Measurements from ENCODE around the gene FRMD4B. TPM values are rescaled to one million over a fixed set of nuclear protein-coding genes. Genes with fewer than 3 reads are reported as not detected.
A peak's percentile ranks its signal among the peaks of the same experiment; 100 is the strongest.

FRMD4B gene
- total RNA-seq, 4 donors from 2014 or later: 15.5 to 36.7 (median 26.0) TPM

DNA sequence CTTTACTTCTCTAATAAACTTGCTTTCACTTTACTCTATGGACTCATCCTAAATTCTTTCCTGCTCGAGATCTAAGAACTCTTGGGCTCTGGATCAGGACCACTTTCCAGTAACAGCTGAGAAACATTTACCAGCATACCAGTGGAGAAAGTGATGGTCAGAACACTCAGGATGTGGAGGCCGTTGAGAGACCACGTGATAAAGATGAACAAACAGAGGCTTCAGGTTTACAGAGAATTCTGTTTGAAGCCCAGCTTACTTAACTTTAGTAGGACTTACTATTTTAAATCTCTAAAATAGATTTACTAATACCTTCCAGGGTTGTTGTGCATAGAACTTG is 57.0 kb downstream of the FRMD4B start:
- DNase-seq: no peak
- Histone ChIP-seq H3K9me3 (no peaks in the 10 kb centered on the region), H3K27me3 (no peaks in the 10 kb centered on the region), H3K27ac (peak overlapping the region in 3 of 4 donors; percentile 1 to 31 (median 31)), H3K4me3 (no peak overlapping the region), H3K36me3 (no peaks in the 10 kb centered on the region), H3K4me1 (peaks cover 0 to 29% (median 14%) of the 10 kb centered on the region in 4 donors)
- WGBS, 2 donors (ENCODE audit: low coverage in 1 of 2): 65 to 77% methylated on average over 3 of the region's 3 CpGs
- in situ Hi-C loops (cut with MboI; ENCODE audit: low pct_ligation_motif_present in 1 of 4, low pct_unique_long_range_greater_than_20kb in 1 of 4, low sequenced_read_pairs in 3 of 4): no loop called here
- TF ChIP-seq CTCF (IDR thresholded peaks at IDR 0.05) (no peak), EP300 (IDR thresholded peaks at IDR 0.05; ENCODE audit: low read depth) (no peak), POLR2AphosphoS5 (IDR thresholded peaks at IDR 0.05) (no peak), POLR2A (IDR thresholded peaks at IDR 0.05) (no peak)
- intact Hi-C loops (cut with DNase I; ENCODE audit: low total_unique reads): no loop called here

GRCh38 chr3:69328103-69328962 is 57.6 kb downstream of the FRMD4B start:
- 65 to 76% methylated on average over 4 of the region's 4 CpGs for WGBS, 2 donors (ENCODE audit: low coverage in 1 of 2)
- H3K36me3 ChIP-seq: no peaks in the 10 kb centered on the region
- H3K27ac ChIP-seq: peak overlapping the region; percentile 1 to 31 (median 28)
- no peaks in the 10 kb centered on the region for H3K9me3 ChIP-seq
- H3K4me1 ChIP-seq: peaks cover 0 to 30% (median 14%) of the 10 kb centered on the region in 4 donors
- intact Hi-C loops (cut with DNase I; ENCODE audit: low total_unique reads): no loop called here
- in situ Hi-C loops (cut with MboI; ENCODE audit: low pct_ligation_motif_present in 1 of 4, low pct_unique_long_range_greater_than_20kb in 1 of 4, low sequenced_read_pairs in 3 of 4): no loop called here
- no peak for DNase-seq
- no peaks in the 10 kb centered on the region for H3K27me3 ChIP-seq
- TF ChIP-seq EP300 (IDR thresholded peaks at IDR 0.05; ENCODE audit: low read depth) (no peak), CTCF (IDR thresholded peaks at IDR 0.05) (no peak), POLR2AphosphoS5 (IDR thresholded peaks at IDR 0.05) (no peak), POLR2A (IDR thresholded peaks at IDR 0.05) (no peak)
- no peak overlapping the region for H3K4me3 ChIP-seq

- no peaks in the 10 kb centered on the region for H3K27me3 ChIP-seq
- no peaks in the 10 kb centered on the region for H3K36me3 ChIP-seq
- H3K4me3 ChIP-seq: no peak overlapping the region
- peaks cover 0 to 38% (median 16%) of the 10 kb centered on the region in 4 donors for H3K4me1 ChIP-seq
- intact Hi-C loops (cut with DNase I; ENCODE audit: low total_unique reads) (no loop called here), in situ Hi-C loops (cut with MboI; ENCODE audit: low pct_ligation_motif_present in 1 of 4, low pct_unique_long_range_greater_than_20kb in 1 of 4, low sequenced_read_pairs in 3 of 4) (no loop called here)
- WGBS, 2 donors (ENCODE audit: low coverage in 1 of 2): 45 to 54% methylated on average over 4 of the region's 4 CpGs
- H3K9me3 ChIP-seq: no peaks in the 10 kb centered on the region
- TF ChIP-seq CTCF (IDR thresholded peaks at IDR 0.05) (no peak), EP300 (IDR thresholded peaks at IDR 0.05; ENCODE audit: low read depth) (no peak), POLR2A (IDR thresholded peaks at IDR 0.05) (no peak), POLR2AphosphoS5 (IDR thresholded peaks at IDR 0.05) (no peak)
- no peak for DNase-seq
- peak overlapping the region in 2 of 4 donors; percentile 1 to 26 for H3K27ac ChIP-seq
Observed at GRCh38 chr3:69326855-69327300, 59.0 kb downstream of the FRMD4B start.

DNA sequence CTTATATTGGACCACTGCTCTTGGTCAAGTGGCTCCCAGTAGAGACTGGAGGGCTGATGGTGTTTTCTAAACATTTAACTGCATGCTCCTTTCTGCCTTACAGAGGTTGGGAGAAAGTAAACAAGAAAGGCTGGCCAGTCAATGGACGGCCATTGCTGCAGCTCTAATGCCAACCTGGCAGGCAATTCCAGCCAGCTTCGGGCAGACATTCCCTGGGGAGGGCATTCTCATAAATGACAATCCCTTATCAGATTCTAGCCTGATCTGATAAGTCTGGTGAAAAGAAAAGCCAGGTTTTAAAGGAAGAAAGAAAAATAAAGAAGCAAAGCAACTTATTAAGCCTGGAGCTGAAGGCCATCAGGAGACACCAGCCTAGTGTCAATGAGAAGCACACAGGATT is 60.7 kb downstream of the FRMD4B start:
- WGBS, 2 donors (ENCODE audit: low coverage in 1 of 2): 79% methylated on average over 2 of the region's 2 CpGs; no CpG with 5 or more reads in 1 of the 2 donors
- peaks cover 0 to 38% (median 16%) of the 10 kb centered on the region in 4 donors for H3K4me1 ChIP-seq
- H3K27me3 ChIP-seq: no peaks in the 10 kb centered on the region
- intact Hi-C loops (cut with DNase I; ENCODE audit: low total_unique reads) (no loop called here), in situ Hi-C loops (cut with MboI; ENCODE audit: low pct_ligation_motif_present in 1 of 4, low pct_unique_long_range_greater_than_20kb in 1 of 4, low sequenced_read_pairs in 3 of 4) (no loop called here)
- DNase-seq: no peak
- TF ChIP-seq POLR2A (IDR thresholded peaks at IDR 0.05): no peak
- no peak for TF ChIP-seq EP300 (IDR thresholded peaks at IDR 0.05; ENCODE audit: low read depth)
- no peak for TF ChIP-seq POLR2AphosphoS5 (IDR thresholded peaks at IDR 0.05)
- TF ChIP-seq CTCF (IDR thresholded peaks at IDR 0.05): no peak
- no peak overlapping the region for H3K27ac ChIP-seq
- no peaks in the 10 kb centered on the region for H3K36me3 ChIP-seq
- no peak overlapping the region for H3K4me3 ChIP-seq
- H3K9me3 ChIP-seq: no peaks in the 10 kb centered on the region

Measured in transverse colon (tissue), 4 donors.